Mesodermal cell (in vitro differentiated cells): ENCODE data around the gene RFX4.

Experiments
- H3K27ac ChIP-seq: 2 replicates; pipeline ENCODE4 v1.7.0; 2013; ENCODE audit warnings: mild to moderate bottlenecking, low read depth, low read length, moderate library complexity; ENCODE audit not compliant: severe bottlenecking
- H3K36me3 ChIP-seq: 2 replicates; pipeline ENCODE4 v1.7.1; 2013; ENCODE audit warnings: mild to moderate bottlenecking, low read length, moderate library complexity; ENCODE audit not compliant: control insufficient read depth, insufficient read depth
- H3K4me1 ChIP-seq: one replicate; pipeline ENCODE4 v1.7.1; 2013; ENCODE audit warnings: mild to moderate bottlenecking, low read length; ENCODE audit not compliant: insufficient read depth, control insufficient read depth, poor library complexity, severe bottlenecking
- H3K4me3 ChIP-seq: 2 replicates; pipeline ENCODE4 v1.7.0; 2013; ENCODE audit warnings: low read length, control low read depth, mild to moderate bottlenecking; ENCODE audit not compliant: insufficient read depth, poor library complexity, severe bottlenecking; ENCODE audit errors: extremely low read depth
- H3K9me3 ChIP-seq: 2 replicates; pipeline ENCODE4 v1.7.1; 2013; ENCODE audit warnings: mild to moderate bottlenecking, low read length, moderate library complexity; ENCODE audit not compliant: control insufficient read depth
- WGBS, 2 experiments: methylation state at CpG; one replicate each; pipeline ENCODE4 v1.1.5; 2013; ENCODE audit warnings: missing lambda C conversion rate in 2 of 2; ENCODE audit not compliant: insufficient coverage in 2 of 2; 5-methylcytosine and 5-hydroxymethylcytosine counted together

Gene RFX4

DNA sequence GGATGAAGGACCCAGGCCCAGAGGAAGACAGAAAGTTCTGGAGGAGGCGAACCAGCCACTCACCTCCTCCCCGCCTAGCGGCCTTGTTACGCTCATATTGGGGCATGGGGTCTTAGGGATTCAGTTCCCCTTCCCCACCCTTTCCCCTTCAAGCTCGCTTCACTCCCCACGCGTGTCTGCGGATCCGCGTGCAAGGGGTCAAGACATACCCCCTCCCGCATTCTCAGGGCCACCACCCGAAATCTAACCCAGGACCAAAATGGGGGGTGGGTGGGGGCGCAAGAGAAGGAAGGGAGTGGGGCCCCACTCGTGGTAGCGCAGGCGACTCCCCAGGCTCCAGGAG is 584 bp upstream of the RFX4 start:
- H3K9me3 ChIP-seq, result no peaks in the 10 kb centered on the region
- 0% methylated on average over 4 to 8 of the region's 16 CpGs for WGBS, 2 experiments
- H3K27ac ChIP-seq, result no peak overlapping the region
- H3K36me3 ChIP-seq, result no peaks in the 10 kb centered on the region
- H3K4me1 ChIP-seq, result peaks cover 17% of the 10 kb centered on the region
- no peak overlapping the region for H3K4me3 ChIP-seq

DNA sequence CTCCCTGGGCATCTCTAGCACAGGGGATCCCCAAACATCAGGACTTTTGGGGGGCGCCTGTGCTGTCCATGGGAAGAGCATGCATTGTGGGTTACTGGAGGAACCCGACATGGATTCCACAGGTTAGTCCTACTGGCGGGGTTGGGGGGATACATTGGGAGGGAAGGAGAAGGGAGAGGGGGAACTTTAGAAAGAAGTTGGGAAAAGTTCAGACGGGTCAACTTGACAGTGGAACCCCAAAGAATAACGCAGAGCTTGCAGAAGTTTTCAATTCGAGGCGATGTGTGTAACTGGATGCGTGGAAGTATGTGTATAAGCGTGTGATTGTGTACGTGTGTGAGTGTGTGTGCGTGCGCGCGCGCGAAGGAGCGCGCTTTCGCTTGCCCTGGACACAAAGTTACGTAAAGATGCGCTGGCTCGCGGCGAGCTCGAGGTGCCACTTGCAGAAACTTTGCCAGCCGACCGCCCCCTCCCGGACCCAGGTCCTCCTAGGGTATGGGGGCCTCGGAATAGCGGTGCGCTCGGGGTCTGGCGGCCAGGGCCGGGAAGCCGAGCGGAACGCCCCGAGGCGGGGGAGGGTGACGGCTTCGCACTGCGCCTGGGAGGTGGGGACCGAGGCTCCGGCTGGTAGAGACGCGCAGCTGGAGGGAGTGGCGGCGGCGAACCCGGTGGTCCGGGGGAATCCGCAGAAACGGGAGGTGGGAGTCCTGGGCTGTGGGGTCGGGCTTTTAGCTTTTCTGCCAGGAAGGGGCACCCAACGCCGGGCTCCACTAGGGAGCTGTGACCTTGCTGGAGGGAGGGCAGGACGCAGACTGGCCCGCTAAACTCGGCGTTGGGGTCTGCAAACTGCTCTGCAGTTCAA is 669 bp downstream of the RFX4 start:
- H3K36me3 ChIP-seq, result no peaks in the 10 kb centered on the region
- 1 to 2% methylated on average over 36 to 55 of the region's 60 CpGs for WGBS, 2 experiments
- H3K27ac ChIP-seq, result peak overlapping the region; percentile 66
- peak overlapping the region; percentile 32 for H3K4me3 ChIP-seq
- no peaks in the 10 kb centered on the region for H3K9me3 ChIP-seq
- peaks cover 17% of the 10 kb centered on the region for H3K4me1 ChIP-seq

DNA sequence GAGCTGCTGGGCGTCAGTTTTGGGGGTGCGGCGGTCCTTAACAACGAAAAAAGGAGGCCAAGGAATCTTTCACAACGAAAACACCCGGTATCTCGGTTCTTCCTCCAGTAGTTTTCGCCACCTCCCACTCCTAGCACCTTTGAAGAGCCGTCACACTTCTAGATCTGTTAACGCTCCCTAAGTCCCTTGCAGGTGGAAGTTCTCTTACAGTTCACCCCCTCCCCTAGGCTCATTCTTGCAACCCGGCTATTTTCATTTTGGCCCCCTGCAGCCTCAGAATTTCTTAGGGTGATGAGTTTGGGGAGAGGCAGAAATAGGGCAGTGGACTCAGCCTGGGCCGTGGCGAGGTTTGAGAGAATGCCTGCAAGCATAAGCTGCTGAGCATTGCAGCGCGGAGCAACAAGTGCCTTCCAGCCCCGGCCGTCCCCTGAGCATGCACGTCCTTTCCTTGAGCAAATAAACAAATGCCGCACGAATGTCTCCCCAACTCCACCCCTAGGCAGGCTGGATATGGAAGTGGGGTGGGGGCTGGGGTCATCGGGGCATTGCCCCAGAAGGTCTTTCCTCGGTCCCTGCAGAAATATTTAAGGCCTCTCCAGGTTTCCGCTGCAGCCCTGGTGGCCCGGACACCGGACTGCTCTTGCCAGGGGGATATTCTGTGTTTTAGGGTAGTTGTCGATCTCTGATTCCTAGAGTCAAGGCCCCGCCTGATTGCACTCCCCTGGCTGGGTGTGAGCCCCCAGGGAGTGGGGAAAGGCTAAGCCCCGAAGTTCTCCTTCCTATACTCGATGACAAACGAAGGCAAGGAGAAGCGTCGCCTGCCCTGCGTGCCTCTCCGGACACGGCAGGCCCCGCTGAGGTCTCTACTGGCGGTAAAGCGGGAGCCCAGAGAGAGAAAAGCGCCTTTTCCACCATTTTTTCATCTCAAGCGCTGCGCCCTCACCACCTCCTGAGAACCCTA is 1.6 kb downstream of the RFX4 start:
- H3K36me3 ChIP-seq, result no peaks in the 10 kb centered on the region
- no peak overlapping the region for H3K27ac ChIP-seq
- 1% methylated on average over 26 to 28 of the region's 41 CpGs for WGBS, 2 experiments
- H3K4me1 ChIP-seq, result peaks cover 17% of the 10 kb centered on the region
- H3K4me3 ChIP-seq, result peak overlapping the region; percentile 32
- H3K9me3 ChIP-seq, result no peaks in the 10 kb centered on the region

DNA sequence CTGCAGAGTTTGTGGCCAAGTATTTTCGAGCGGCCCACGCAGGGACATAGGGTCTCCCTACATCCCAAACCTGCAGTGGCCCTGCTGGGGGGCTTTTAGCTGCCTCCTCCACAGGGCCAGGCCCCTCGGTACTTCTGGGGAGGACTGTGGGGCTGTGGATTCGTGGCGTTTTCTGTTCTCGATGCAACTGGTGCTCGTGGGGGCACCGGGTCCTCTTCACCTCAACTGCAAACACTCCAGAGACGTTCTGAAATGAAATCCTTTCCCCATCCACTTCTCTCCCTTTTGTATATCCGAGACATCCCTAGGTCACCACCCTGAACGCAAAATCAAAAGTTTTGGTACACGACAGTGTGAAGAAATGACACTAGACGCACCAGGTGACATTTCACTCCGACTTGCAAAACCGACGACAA is 2.3 kb downstream of the RFX4 start:
- H3K9me3 ChIP-seq, result no peaks in the 10 kb centered on the region
- H3K27ac ChIP-seq, result no peak overlapping the region
- H3K36me3 ChIP-seq, result no peaks in the 10 kb centered on the region
- WGBS, 2 experiments, result 2 to 3% methylated on average over 7 to 15 of the region's 17 CpGs
- H3K4me3 ChIP-seq, result peak overlapping the region; percentile 12
- H3K4me1 ChIP-seq, result peaks cover 17% of the 10 kb centered on the region

DNA sequence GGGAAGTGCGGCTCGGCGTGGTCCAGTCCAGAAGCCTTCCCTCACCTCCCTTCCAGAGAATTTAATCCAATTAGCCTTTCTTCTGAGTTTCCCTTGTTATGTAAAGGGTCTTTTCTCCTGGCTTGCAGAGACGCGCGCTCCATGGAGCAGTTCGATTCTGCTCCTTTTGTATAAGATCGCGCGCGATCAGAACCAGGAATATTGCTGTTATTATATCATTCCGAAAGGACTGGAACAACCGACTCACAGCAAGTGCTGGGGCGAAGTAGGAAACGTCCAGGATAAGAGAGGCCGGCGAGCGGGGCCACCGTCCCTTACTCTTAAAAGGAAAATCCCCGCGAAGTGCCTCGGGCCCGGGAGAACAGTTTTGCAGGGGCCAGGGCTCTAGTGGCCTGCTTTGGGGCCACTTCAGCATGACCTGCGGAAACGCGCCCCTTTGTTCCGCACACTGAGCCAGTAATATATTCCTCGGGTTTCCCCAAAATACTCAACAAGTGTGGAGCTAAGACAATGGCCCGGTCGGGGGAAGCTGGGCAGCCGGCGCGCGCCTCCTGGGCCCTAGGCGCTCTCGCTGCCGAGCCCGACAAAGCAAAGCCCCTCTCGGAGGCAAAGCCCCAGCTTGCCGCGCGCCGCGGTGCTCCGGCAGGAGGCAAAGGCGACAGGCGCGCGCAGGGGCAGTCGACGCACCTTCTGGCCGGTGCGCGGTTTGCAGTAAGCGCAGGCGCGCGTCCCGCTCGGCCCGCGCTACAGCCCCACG is 2.9 kb downstream of the RFX4 start:
- Histone ChIP-seq H3K9me3 (no peaks in the 10 kb centered on the region), H3K4me1 (peaks cover 16% of the 10 kb centered on the region), H3K4me3 (peak overlapping the region; percentile 28), H3K27ac (no peak overlapping the region), H3K36me3 (no peaks in the 10 kb centered on the region)
- 0 to 1% methylated on average over 58 to 60 of the region's 63 CpGs for WGBS, 2 experiments

DNA sequence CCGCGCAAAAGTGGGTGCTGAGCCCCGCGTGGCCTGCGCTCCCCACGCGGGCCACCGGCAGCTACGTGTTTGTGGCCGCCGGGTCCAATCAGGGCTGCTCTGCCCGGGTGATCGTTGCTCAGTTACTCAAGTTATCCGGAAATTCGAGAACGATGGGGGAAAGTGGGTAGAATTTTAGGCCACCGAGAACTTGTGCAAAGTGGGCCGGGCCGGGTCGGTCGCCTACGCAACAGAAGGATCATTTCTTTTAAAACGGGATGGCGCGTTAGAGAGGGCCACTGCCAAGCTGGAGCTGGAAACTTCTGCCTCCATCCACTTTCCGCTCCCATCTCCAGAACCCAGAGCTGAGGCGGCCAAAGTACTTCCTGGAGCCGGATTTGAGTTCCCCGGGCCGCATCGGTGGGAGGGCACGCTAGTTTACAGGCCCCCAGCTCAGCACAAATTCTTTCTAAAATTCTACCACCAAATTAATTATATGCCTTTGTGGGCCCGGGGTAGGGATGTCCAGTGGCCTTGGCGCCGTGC is 3.5 kb downstream of the RFX4 start:
- H3K27ac ChIP-seq, result peak overlapping the region; percentile 41
- peak overlapping the region; percentile 28 for H3K4me3 ChIP-seq
- no peaks in the 10 kb centered on the region for H3K36me3 ChIP-seq
- no peaks in the 10 kb centered on the region for H3K9me3 ChIP-seq
- WGBS, 2 experiments, result 0 to 4% methylated on average over 25 to 26 of the region's 35 CpGs
- peaks cover 13% of the 10 kb centered on the region for H3K4me1 ChIP-seq

DNA sequence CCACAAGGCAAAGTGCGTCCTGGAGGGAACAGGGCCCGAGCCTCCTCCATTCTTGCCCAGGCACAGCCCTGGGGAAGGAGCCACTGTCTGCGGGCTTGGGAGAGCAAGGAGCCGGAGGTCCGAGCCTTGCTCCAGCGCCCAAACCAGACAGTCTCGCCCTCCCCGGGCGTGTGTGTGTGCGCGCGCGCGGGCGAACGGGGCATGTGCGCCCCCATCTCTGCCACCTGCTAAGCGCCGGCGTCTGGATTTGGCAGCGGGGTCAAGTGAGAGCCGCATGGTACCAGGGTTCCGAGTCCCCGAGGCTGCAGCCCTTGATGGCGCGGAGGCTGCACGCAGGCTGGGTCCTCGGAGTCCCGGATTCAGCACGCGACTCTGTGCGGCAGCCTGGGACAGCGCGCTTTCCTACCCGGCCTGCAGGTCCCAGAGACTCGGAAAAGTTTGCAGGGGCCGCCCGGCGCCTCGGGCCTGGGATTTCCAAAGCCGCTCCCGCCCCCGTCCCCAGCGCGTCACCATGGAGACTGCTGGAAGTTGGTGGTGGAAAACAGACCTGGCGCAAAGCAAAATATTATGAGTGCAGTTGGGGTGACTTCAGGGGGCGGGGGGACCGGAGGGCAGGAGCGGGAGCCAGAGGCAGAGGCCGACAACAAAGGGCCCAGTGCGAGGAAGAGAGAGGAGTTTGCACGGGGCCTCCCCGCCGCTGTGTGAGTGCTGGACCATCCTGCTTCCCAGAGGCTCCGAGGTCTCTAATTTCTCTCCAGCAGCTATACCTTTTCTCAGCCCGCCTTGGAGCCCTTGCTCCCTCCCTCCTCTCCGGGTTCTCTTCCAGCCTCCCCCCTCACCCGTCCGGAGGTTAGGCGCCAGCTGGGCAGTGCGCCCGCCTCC is 4.2 kb downstream of the RFX4 start:
- Histone ChIP-seq H3K4me1 (peaks cover 13% of the 10 kb centered on the region), H3K9me3 (no peaks in the 10 kb centered on the region), H3K4me3 (peak overlapping the region; percentile 28)

DNA sequence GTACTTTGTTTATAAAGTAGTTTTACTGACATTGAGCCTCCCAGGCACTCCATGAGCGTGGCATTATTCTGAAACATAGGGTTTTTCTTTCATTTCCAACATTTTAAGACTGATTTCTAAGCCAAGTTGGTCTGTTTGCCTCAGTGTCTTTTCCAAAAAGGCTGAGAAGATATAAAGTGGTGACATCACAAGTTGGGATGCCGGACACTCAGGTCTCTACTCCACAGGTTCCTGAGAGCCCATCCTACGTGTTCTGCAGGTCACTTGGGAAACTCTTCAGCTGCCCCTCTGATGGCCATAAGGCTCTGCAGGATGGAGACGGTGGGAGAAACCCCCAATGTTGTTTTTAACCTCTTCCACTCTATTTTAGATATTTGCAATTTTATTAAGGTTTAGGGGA is 6.0 kb downstream of the RFX4 start:
- Histone ChIP-seq H3K36me3 (no peaks in the 10 kb centered on the region), H3K4me3 (no peak overlapping the region), H3K27ac (no peak overlapping the region), H3K9me3 (no peaks in the 10 kb centered on the region), H3K4me1 (peaks cover 5% of the 10 kb centered on the region)
- 67 to 69% methylated on average over 2 to 3 of the region's 4 CpGs for WGBS, 2 experiments

More for the DNA sequence above, 4.2 kb downstream of the RFX4 start:
- 1 to 2% methylated on average over 40 to 58 of the region's 62 CpGs for WGBS, 2 experiments
- H3K27ac ChIP-seq, result peak overlapping the region; percentile 41
- no peaks in the 10 kb centered on the region for H3K36me3 ChIP-seq

DNA sequence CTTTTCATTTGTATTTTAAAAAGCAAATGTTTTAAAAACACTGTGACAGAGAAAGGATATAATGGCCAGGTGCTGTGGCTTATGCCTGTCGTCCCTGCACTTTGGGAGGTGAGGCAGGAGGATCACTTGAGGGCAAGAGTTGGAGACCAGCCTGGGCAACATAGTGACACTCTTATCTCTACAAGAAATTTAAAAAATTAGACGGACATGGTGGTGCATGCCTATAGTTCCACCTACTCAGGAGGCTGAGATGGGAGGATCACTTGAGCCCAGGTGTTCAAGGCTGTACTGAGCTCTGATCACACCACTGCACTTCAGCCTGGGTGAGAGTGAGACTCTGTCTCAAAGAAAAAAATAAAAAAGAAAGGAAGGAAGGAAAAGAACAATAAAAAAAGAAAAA is 7.8 kb downstream of the RFX4 start:
- Histone ChIP-seq H3K36me3 (no peaks in the 10 kb centered on the region), H3K4me3 (no peak overlapping the region)

More for the DNA sequence above, 7.8 kb downstream of the RFX4 start:
- WGBS, 2 experiments, result 89 to 100% methylated on average over 1 of the region's 2 CpGs
- Histone ChIP-seq H3K9me3 (no peaks in the 10 kb centered on the region), H3K4me1 (no peaks in the 10 kb centered on the region), H3K27ac (no peak overlapping the region)
